HepG2 (cell line): ENCODE measurements around the gene PCNT. TPM values are rescaled to one million over a fixed set of nuclear protein-coding genes. Genes with fewer than 3 reads are reported as not detected.

Experiments
- ARID2 ChIP-seq: sonication (generic); formaldehyde crosslinking; IDR thresholded peaks from 2 replicates; pipeline ENCODE4 v1.8.1; 2022; ENCODE audit warnings: mild to moderate bottlenecking, missing genetic modification reagents, borderline replicate concordance
- CC2D1A ChIP-seq: sonication (generic); formaldehyde crosslinking; IDR thresholded peaks from 2 replicates; pipeline ENCODE4 v1.8.1; 2023; ENCODE audit warnings: mild to moderate bottlenecking, missing genetic modification reagents
- CENPT ChIP-seq: sonication (generic); formaldehyde crosslinking; IDR thresholded peaks from 2 replicates; pipeline ENCODE4 v1.8.0; 2022; ENCODE audit warnings: low read depth, mild to moderate bottlenecking, moderate library complexity, missing genetic modification reagents
- E2F5 ChIP-seq: sonication (generic); formaldehyde crosslinking; conservative IDR thresholded peaks from 2 replicates; pipeline ENCODE4 v1.4.0; 2020; ENCODE audit warnings: missing genetic modification reagents
- EED ChIP-seq: sonication (generic); formaldehyde crosslinking; IDR thresholded peaks from 2 replicates; pipeline ENCODE4 v1.5.0; 2020; ENCODE audit warnings: mild to moderate bottlenecking, missing genetic modification reagents
- FOXP4 ChIP-seq: sonication (generic); formaldehyde crosslinking; IDR thresholded peaks from 2 replicates; pipeline ENCODE4 v1.4.0; 2020; ENCODE audit warnings: missing genetic modification reagents
- GATA4 ChIP-seq: sonication (generic); IDR thresholded peaks from 2 replicates; pipeline ENCODE4 v1.6.1; 2016; ENCODE audit warnings: antibody characterized with exemption, low read depth, borderline replicate concordance
- JARID2 ChIP-seq: sonication (generic); formaldehyde crosslinking; IDR thresholded peaks from 2 replicates; pipeline ENCODE4 v1.8.1; 2023; ENCODE audit warnings: missing genetic modification reagents, inconsistent platforms; ENCODE audit not compliant: insufficient replicate concordance
- KLF6 ChIP-seq: IDR thresholded peaks from 2 replicates; pipeline ENCODE4 v1.8.0; 2016; ENCODE audit warnings: missing biosample characterization, missing genetic modification reagents
- MNT ChIP-seq: fragments of 450-650 bp; IDR thresholded peaks from 2 replicates; pipeline ENCODE4 v1.6.1; 2016
- SMYD3 ChIP-seq: sonication (generic); formaldehyde crosslinking; IDR thresholded peaks from 2 replicates; pipeline ENCODE4 v1.8.1; 2023; ENCODE audit warnings: mild to moderate bottlenecking, missing genetic modification reagents
- THAP9 ChIP-seq: sonication (generic); formaldehyde crosslinking; IDR thresholded peaks from 2 replicates; pipeline ENCODE4; 2020; ENCODE audit warnings: missing genetic modification reagents, mild to moderate bottlenecking, borderline replicate concordance
- THYN1 ChIP-seq: sonication (generic); formaldehyde crosslinking; IDR thresholded peaks from 2 replicates; pipeline ENCODE4 v1.8.1; 2023; ENCODE audit warnings: low read depth, mild to moderate bottlenecking, moderate library complexity, missing genetic modification reagents, borderline replicate concordance
- YEATS4 ChIP-seq: sonication (generic); formaldehyde crosslinking; IDR thresholded peaks from 2 replicates; pipeline ENCODE4 v1.4.0; 2020; ENCODE audit warnings: missing genetic modification reagents, borderline replicate concordance
- ZFYVE20 ChIP-seq: sonication (generic); formaldehyde crosslinking; IDR thresholded peaks from 2 replicates; pipeline ENCODE4 v1.8.0; 2023; ENCODE audit warnings: low read depth, mild to moderate bottlenecking, moderate library complexity, missing genetic modification reagents, borderline replicate concordance
- ZNF121 ChIP-seq: sonication (generic); formaldehyde crosslinking; IDR thresholded peaks from 2 replicates; pipeline ENCODE4 v1.5.0; 2020; ENCODE audit warnings: mild to moderate bottlenecking, missing genetic modification reagents
- ZNF431 ChIP-seq: sonication (generic); formaldehyde crosslinking; IDR thresholded peaks from 2 replicates; pipeline ENCODE4 v1.9.0; 2022; ENCODE audit warnings: missing genetic modification reagents, low read depth, mild to moderate bottlenecking, borderline replicate concordance
- ZNF446 ChIP-seq: sonication (generic); formaldehyde crosslinking; IDR thresholded peaks from 2 replicates; pipeline ENCODE4 v1.5.0; 2020; ENCODE audit warnings: mild to moderate bottlenecking, missing genetic modification reagents
- ZNF761 ChIP-seq: sonication (generic); formaldehyde crosslinking; conservative IDR thresholded peaks from 2 replicates; pipeline ENCODE4 v1.4.0; 2020; ENCODE audit warnings: mild to moderate bottlenecking, missing genetic modification reagents
- polyA plus RNA-seq, 8 experiments: library from polyadenylated mRNA; depleted of rRNA in 3 of 8; stranded (reverse) in 7 of 8; unstranded in 1 of 8; fragments of >200 nt; fragmentation: Illumina TruSeq in 4 of 8; extraction: Trizol in 4 of 8; gene quantifications; 2 replicates each; pipeline versions ENCODE4 v1.2.1 to v1.2.3, GENCODE V29; 2011 to 2016; ENCODE audit warnings: low read depth in 4 of 8, missing spikeins in 1 of 8, mixed read lengths in 1 of 8; ENCODE audit not compliant: insufficient read depth in 1 of 8
- total RNA-seq, 5 experiments: library from RNA; depleted of rRNA; stranded (reverse); fragments of >200 nt; fragmentation: Illumina TruSeq; extraction: Trizol; gene quantifications; 2 replicates each; pipeline ENCODE4 v1.2.3, GENCODE V29; 2016; ENCODE audit warnings: low read depth in 1 of 5
- TF ChIP-seq, protein P1 (sequence below): sonication (generic); formaldehyde crosslinking; IDR thresholded peaks from 2 replicates; pipeline ENCODE4 v1.8.1; 2022; ENCODE audit warnings: mild to moderate bottlenecking, missing genetic modification reagents

Gene PCNT
- total and polyA plus RNA-seq, 2 of the 13 experiments (the other 11 are each of a cell fraction or from before 2014, with no cell fraction given) = 5.6 to 12.4 TPM

- TF ChIP-seq E2F5 (CRISPR knock-in tag) (peak; percentile 86), YEATS4 (CRISPR knock-in tag) (peak; percentile 94), JARID2 (CRISPR knock-in tag) (no peak), THAP9 (CRISPR knock-in tag) (peak; percentile 94; the same call in 1 of the 2 replicates), ZNF761 (CRISPR knock-in tag) (no peak; the same call in 1 of the 2 replicates), MNT (peak; percentile 32; the same call in 1 of the 2 replicates), ZNF121 (CRISPR knock-in tag) (no peak), ARID2 (CRISPR knock-in tag) (no peak), EED (CRISPR knock-in tag) (peak; percentile 55; the same call in 1 of the 2 replicates), KLF6 (peak; percentile 79), CENPT (CRISPR knock-in tag) (peak; percentile 15; the same call in 1 of the 2 replicates), ZNF431 (peak; percentile 57; the same call in 1 of the 2 replicates), CC2D1A (CRISPR knock-in tag) (no peak), THYN1 (no peak), ZNF446 (CRISPR knock-in tag) (no peak), ZFYVE20 (no peak), GATA4 (peak; percentile 43; the same call in 1 of the 2 replicates), FOXP4 (CRISPR knock-in tag) (peak; percentile 17; the same call in 1 of the 2 replicates), SMYD3 (CRISPR knock-in tag) (no peak)
- TF ChIP-seq, protein P1, sequence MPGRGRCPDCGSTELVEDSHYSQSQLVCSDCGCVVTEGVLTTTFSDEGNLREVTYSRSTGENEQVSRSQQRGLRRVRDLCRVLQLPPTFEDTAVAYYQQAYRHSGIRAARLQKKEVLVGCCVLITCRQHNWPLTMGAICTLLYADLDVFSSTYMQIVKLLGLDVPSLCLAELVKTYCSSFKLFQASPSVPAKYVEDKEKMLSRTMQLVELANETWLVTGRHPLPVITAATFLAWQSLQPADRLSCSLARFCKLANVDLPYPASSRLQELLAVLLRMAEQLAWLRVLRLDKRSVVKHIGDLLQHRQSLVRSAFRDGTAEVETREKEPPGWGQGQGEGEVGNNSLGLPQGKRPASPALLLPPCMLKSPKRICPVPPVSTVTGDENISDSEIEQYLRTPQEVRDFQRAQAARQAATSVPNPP (CRISPR knock-in tag) = peak; percentile 33; the same call in 1 of the 2 replicates
Observed at GRCh38 chr21:46458315-46459023, 134.5 kb downstream of the PCNT start, which contains the start of gene DIP2A (continued).
